Hindlimb muscle (tissue), 1 donor: ENCODE results near the gene MTOR. TPM values are rescaled to one million over a fixed set of nuclear protein-coding genes. Genes with fewer than 3 reads are reported as not detected.

Experiments
- DNase-seq: peaks from one replicate; pipeline ENCODE4 v3.0.0-alpha.2; 2013
- polyA plus RNA-seq: library from polyadenylated mRNA; unstranded; fragments of 120-200 nt; gene quantifications from one replicate; pipeline ENCODE4 v1.2.1, GENCODE V29; 2013; ENCODE audit not compliant: insufficient read length

The MTOR gene
- polyA plus RNA-seq, 1 donor = 32.2 TPM

- no peak for DNase-seq
These were observed 46.9 kb downstream of the MTOR start for GRCh38 chr1:11215381-11216005.

- no peak for DNase-seq
These were observed 47.5 kb downstream of the MTOR start for GRCh38 chr1:11214698-11215380.

GRCh38 chr1:11211925-11212587 lies 50.3 kb downstream of the MTOR start:
- DNase-seq = no peak

GRCh38 chr1:11211461-11211860 lies 50.9 kb downstream of the MTOR start:
- DNase-seq = no peak

GRCh38 chr1:11207898-11208611 lies 54.3 kb downstream of the MTOR start:
- no peak for DNase-seq

DNA sequence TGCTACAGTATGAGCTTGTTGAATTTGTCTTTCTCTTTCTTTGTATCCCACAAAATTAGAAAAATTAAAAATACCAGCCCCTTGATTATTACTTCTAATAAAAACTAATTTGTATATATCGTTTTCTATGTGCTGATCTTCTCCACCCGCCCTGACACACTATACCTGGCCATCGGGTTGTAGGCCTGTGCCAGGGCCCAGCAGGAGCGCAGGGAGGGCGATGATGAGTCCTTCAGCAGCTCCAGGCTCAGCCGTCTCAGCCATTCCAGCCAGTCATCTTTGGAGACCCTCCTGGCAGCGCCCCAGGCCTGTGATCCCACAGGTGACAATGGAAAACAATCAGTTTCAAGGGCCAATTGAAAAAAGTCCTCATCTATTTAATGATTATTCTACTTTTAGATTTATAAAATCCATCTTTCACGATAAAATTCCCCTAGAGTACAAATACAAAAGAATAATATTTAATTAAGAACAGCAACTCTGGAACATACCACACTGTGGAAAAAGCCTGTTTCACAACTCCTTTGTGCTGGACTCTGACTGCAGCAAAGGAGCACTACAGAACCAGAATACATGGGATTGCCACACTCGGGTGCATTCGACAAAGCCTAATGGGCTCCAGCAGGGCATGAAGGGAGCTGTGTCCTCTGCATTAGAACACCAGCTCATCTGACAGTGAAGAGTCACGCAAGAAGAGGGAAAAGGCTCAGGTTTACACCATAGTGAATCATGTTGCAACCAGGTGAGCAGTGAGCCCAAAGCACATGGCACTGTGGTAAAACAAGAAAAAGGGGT lies 57.8 kb downstream of the MTOR start:
- DNase-seq = no peak

DNA sequence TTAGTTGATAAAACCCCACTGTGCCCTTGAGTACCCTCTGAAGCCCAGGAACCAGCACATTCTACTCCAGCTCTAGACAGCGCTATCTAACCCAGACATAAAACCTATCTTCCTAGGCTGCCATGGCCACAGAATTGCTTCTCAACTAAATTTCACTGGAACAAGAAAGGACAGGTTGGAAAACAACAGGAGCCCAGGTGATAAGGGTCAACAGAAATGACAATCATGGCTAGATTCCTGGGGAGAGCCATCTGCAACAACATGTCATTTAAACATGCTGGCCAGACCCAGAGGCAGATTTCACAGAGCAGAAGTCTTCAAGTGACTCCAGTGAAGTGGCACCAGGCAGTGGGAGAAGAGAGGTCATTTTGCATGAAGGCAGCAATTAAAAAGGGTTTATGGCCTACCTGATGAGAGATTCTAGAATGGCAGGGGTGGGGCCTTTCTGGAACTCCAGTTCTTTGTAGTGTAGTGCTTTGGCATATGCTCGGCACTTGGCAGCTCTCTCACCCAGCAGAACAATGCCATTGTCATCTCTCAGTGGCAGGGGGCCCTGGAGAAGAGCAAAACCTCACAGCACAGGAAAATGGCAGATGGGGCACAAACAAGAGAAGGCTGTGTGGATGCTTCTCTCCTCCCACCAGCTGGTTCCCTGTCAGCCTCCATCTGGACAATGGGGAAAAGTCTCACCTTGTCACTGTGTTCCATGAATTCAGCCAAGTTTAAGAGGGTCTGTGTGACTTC lies 63.3 kb downstream of the MTOR start:
- DNase-seq = no peak

GRCh38 chr1:11198257-11198656 lies 64.1 kb downstream of the MTOR start:
- DNase-seq = no peak

DNA sequence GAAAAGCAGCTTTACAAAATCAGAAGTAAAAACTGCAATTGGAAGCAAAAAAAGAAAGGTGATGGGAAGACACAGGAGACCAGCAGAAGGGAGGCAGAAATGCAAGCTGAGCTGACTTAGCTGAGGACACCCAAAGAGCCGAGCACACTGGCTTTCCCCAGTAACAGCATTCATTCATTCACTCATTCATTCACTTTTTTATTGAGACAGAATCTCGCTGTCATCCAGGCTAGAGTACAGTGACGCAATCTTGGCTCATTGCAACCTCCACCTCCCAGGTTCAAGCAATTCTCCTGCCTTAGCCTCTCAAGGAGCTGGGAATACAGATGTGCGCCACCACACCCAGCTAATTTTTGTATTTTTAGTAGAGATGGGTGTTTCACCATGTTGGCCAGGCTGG lies 65.0 kb downstream of the MTOR start:
- DNase-seq = no peak

DNA sequence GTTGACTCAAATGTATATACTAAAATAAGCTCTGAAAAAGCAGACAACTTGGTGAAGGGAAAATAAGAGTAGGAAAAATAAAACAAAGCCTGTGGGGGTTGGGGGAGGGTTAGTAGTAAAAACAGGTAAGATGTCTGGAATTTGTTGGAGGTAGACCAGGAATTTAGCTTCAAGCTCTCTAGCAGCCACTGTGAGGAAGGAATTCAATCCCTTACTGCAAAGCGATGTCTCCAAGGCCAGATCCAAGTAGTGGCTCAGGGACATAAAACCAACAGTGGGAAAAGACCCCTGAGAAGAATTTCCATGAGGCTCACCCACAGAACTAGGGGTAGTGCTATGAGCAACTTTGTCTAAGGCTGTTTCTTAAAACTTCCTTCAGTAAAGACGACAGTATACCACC lies 65.4 kb downstream of the MTOR start:
- no peak for DNase-seq

DNA sequence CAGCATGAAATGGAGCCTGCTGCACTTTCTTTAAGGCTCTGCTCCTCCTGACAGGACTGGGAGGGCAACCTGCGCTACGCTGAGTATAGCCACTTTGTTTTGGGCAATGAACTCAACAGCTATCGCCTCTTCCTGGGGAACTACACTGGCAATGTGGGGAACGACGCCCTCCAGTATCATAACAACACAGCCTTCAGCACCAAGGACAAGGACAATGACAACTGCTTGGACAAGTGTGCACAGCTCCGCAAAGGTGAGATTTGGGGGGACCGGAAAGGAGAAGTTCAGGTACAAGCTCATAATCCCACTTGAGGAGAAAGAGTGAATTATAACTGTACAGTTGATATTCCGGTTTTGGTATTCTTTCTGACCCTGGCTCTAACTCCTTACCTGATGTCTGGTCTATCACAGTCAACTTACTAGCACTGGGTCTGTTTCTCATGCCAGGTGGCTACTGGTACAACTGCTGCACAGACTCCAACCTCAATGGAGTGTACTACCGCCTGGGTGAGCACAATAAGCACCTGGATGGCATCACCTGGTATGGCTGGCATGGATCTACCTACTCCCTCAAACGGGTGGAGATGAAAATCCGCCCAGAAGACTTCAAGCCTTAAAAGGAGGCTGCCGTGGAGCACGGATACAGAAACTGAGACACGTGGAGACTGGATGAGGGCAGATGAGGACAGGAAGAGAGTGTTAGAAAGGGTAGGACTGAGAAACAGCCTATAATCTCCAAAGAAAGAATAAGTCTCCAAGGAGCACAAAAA lies 67.8 kb downstream of the MTOR start:
- no peak for DNase-seq

GRCh38 chr1:11193376-11193775 lies 69.0 kb downstream of the MTOR start:
- DNase-seq = no peak

- DNase-seq = no peak
These were observed 73.4 kb downstream of the MTOR start, which contains the start of gene ANGPTL7 for GRCh38 chr1:11188858-11189451. Gene ANGPTL7, plus strand, starts transcription at chr1:11189355. Its CDS starts 225 bp downstream, at chr1:11189580.

GRCh38 chr1:11188381-11188780 lies 74.0 kb downstream of the MTOR start:
- no peak for DNase-seq

- no peak for DNase-seq
These were observed 74.4 kb downstream of the MTOR start for GRCh38 chr1:11187931-11188330.

GRCh38 chr1:11187494-11187893 lies 74.9 kb downstream of the MTOR start:
- no peak for DNase-seq

- no peak for DNase-seq
These were observed 75.4 kb downstream of the MTOR start for GRCh38 chr1:11187000-11187399.

DNA sequence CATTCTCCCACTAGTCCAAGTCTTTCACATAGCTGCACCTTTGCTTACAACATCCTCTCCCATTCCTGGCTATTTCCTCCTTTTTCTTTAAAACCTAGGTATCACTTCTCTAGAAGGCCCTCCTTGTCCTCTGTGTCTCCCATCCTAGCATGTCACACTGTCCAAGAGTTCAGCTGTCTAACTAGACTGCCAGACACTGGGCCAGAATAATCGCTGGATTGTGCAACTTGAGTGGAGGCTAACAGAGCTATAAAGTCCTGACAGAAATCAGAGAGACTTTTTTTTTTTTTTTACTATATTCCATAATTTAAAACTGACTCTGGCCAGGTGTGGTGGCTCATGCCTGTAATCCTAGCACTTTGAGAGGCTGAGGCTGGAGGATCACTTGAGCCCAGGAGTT lies 77.4 kb downstream of the MTOR start:
- no peak for DNase-seq

DNA sequence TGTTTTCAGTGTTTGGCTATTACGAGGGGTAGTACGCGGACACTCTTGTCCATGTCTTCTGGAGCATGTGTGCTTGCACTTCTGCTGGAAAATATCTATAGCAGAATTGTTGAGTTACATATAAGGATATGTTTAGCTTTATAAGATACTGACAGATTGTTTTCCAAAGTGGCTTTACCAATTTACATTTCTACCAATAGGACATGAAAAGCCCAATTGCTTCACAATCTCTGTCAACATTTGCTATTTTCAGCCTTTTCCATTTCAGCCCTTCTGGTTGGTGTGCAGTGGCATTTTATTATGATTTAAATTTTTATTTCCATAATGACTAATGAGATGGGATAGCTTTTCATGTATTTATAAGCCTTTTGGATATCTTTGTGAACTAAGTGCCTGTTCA lies 79.5 kb downstream of the MTOR start:
- no peak for DNase-seq

DNA sequence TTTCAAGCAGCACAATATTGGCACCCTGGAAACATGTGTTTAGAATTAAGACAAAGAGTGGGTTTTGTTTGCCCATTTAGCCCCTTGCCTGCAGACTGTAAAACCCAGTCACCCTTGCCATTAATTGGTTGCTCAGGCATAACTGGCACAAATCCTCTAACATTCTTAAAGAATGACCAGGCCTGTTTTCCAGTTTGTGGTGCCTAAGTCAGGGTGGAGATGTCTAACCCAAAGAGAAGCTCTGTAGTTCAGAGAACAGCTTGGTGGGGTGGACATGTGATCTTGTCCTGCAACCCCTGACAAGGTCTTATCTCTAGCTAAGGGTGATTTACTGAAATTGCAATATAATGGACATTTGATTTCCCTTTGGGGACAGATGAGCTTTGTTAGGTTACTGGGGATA lies 82.0 kb downstream of the MTOR start:
- no peak for DNase-seq
